ENCODE results near the gene EPS15. TPM values are rescaled to one million over a fixed set of nuclear protein-coding genes. Genes with fewer than 3 reads are reported as not detected.

Gene EPS15
- total and polyA plus RNA-seq, 2 experiments from 2014 or later, result 14.9 to 46.0 TPM

GRCh38 chr1:51316113-51316845 lies 202.8 kb downstream of the EPS15 start:
- Histone ChIP-seq H3K27ac (no peak overlapping the region), H3K9me3 (ENCODE audit: low read depth) (no peaks in the 10 kb centered on the region), H3K9me2 (replicated peaks; ENCODE audit: insufficient read depth) (no peaks in the 10 kb centered on the region), H3K4me3 (no peak overlapping the region), H3K36me3 (replicated peaks; ENCODE audit: insufficient read depth, low read depth) (no peaks in the 10 kb centered on the region), H4K20me1 (ENCODE audit: insufficient read depth, poor library complexity, severe bottlenecking) (no peaks in the 10 kb centered on the region), H3K27me3 (no peaks in the 10 kb centered on the region), H3K4me2 (no peak overlapping the region), H3K79me2 (no peaks in the 10 kb centered on the region), H3K4me1 (ENCODE audit: insufficient read depth) (peaks cover 22% of the 10 kb centered on the region), H2AFZ (no peak overlapping the region)
- no peak for DNase-seq (ENCODE audit: low spot score)
- WGBS (ENCODE audit: low lambda C conversion rate, missing lambda C conversion rate), result 91% methylated on average over 9 of the region's 9 CpGs
- TF ChIP-seq EZH2phosphoT487 (IDR thresholded peaks at IDR 0.05; ENCODE audit: low read depth, severe bottlenecking, unreplicated experiment), result no peak

- peak overlapping the region; percentile 88 for H3K27ac ChIP-seq
- no peak for DNase-seq (ENCODE audit: low spot score)
- peaks cover 22% of the 10 kb centered on the region for H3K4me1 ChIP-seq (ENCODE audit: insufficient read depth)
- H3K9me3 ChIP-seq (ENCODE audit: low read depth), result no peaks in the 10 kb centered on the region
- no peak overlapping the region for H2AFZ ChIP-seq
- H4K20me1 ChIP-seq (ENCODE audit: insufficient read depth, poor library complexity, severe bottlenecking), result no peaks in the 10 kb centered on the region
- H3K4me3 ChIP-seq, result no peak overlapping the region
- H3K27me3 ChIP-seq, result no peaks in the 10 kb centered on the region
- H3K79me2 ChIP-seq, result no peaks in the 10 kb centered on the region
- H3K4me2 ChIP-seq, result no peak overlapping the region
- 75% methylated on average over 2 of the region's 3 CpGs for WGBS (ENCODE audit: low lambda C conversion rate, missing lambda C conversion rate)
- TF ChIP-seq CTCF (IDR thresholded peaks at IDR 0.05; ENCODE audit: poor library complexity) (no peak), EZH2 (IDR thresholded peaks at IDR 0.05; ENCODE audit: borderline replicate concordance) (no peak), EZH2phosphoT487 (IDR thresholded peaks at IDR 0.05; ENCODE audit: low read depth, severe bottlenecking, unreplicated experiment) (no peak)
- no peaks in the 10 kb centered on the region for H3K9me2 ChIP-seq (replicated peaks; ENCODE audit: insufficient read depth)
- H3K36me3 ChIP-seq (replicated peaks; ENCODE audit: insufficient read depth, low read depth), result no peaks in the 10 kb centered on the region
These were observed 204.1 kb downstream of the EPS15 start for GRCh38 chr1:51314974-51315373.

- TF ChIP-seq EZH2phosphoT487 (IDR thresholded peaks at IDR 0.05; ENCODE audit: low read depth, severe bottlenecking, unreplicated experiment) (no peak), EZH2 (IDR thresholded peaks at IDR 0.05; ENCODE audit: borderline replicate concordance) (no peak), CTCF (IDR thresholded peaks at IDR 0.05; ENCODE audit: poor library complexity) (no peak)
- H3K9me3 ChIP-seq (ENCODE audit: low read depth), result no peaks in the 10 kb centered on the region
- H3K79me2 ChIP-seq, result no peaks in the 10 kb centered on the region
- 62% methylated on average over 12 of the region's 12 CpGs for WGBS (ENCODE audit: low lambda C conversion rate, missing lambda C conversion rate)
- no peak overlapping the region for H3K4me2 ChIP-seq
- H3K27me3 ChIP-seq, result no peaks in the 10 kb centered on the region
- H3K4me1 ChIP-seq (ENCODE audit: insufficient read depth), result peaks cover 22% of the 10 kb centered on the region
- DNase-seq (ENCODE audit: low spot score), result peak; percentile 67
- no peak overlapping the region for H2AFZ ChIP-seq
- H3K27ac ChIP-seq, result peak overlapping the region; percentile 88
- H3K36me3 ChIP-seq (replicated peaks; ENCODE audit: insufficient read depth, low read depth), result no peaks in the 10 kb centered on the region
- no peak overlapping the region for H3K4me3 ChIP-seq
- H3K9me2 ChIP-seq (replicated peaks; ENCODE audit: insufficient read depth), result no peaks in the 10 kb centered on the region
- no peaks in the 10 kb centered on the region for H4K20me1 ChIP-seq (ENCODE audit: insufficient read depth, poor library complexity, severe bottlenecking)
These were observed 204.9 kb downstream of the EPS15 start for GRCh38 chr1:51313961-51314777.

Measured in hepatocyte (in vitro differentiated cells).